Caco-2 (cell line): ENCODE results near the gene HSD11B1. TPM values are rescaled to one million over a fixed set of nuclear protein-coding genes. Genes with fewer than 3 reads are reported as not detected.
A peak's percentile ranks its signal among the peaks of the same experiment; 100 is the strongest.

ENCODE experiments used
- BruUV-seq: library from RNA; stranded (reverse); fragments of 400-500 nt; replicated peaks from 2 replicates; lab custom pipeline; 2021; lab: Mats Ljungman, UMichigan
- CTCF ChIA-PET: fragments of 300-600 bp; sonication (Branson Sonifier 250); formaldehyde crosslinking; loops from one replicate; lab custom pipeline; 2022; ENCODE audit warnings: antibody characterized with exemption; lab: Charles Lee
- POLR2A ChIA-PET: fragments of 300-600 bp; sonication (Branson Sonifier 250); formaldehyde crosslinking; loops from one replicate; lab custom pipeline; 2022; ENCODE audit warnings: antibody characterized with exemption; lab: Charles Lee
- DNase-seq, 2 experiments: peaks; one replicate each; pipeline versions ENCODE4 v3.0.0 to v3.0.0-alpha.2; 2020 to 2022
- H3K27me3 ChIP-seq: replicated peaks from 2 replicates; pipeline ENCODE4 v1.6.0; 2011; ENCODE audit warnings: low read length; ENCODE audit not compliant: control insufficient read depth, insufficient read depth
- H3K36me3 ChIP-seq: 2 replicates; pipeline ENCODE4 v1.5.1; 2011; ENCODE audit warnings: low read length; ENCODE audit not compliant: control insufficient read depth, insufficient read depth
- H3K4me1 ChIP-seq: fragments of 250-450 bp; sonication (Bioruptor Pico); 2 replicates; pipeline ENCODE4 v1.5.1; 2020; ENCODE audit warnings: mild to moderate bottlenecking
- H3K4me3 ChIP-seq: 2 replicates; pipeline ENCODE4 v1.5.1; 2011; ENCODE audit warnings: low read depth, mild to moderate bottlenecking, control low read depth, low read length
- H3K9me3 ChIP-seq: fragments of 250-450 bp; sonication (Bioruptor Pico); 2 replicates; pipeline ENCODE4 v1.5.1; 2020; ENCODE audit warnings: mild to moderate bottlenecking, moderate library complexity
- H3K27ac Mint-ChIP-seq: one replicate; pipeline ENCODE4 v1.8.0; 2022; ENCODE audit warnings: mixed read lengths; ENCODE audit not compliant: unreplicated experiment
- H3K27me3 Mint-ChIP-seq: one replicate; pipeline ENCODE4 v1.8.0; 2022; ENCODE audit warnings: mixed read lengths; ENCODE audit not compliant: insufficient read depth, unreplicated experiment
- H3K36me3 Mint-ChIP-seq: one replicate; pipeline ENCODE4 v1.8.0; 2022; ENCODE audit warnings: mild to moderate bottlenecking, mixed read lengths; ENCODE audit not compliant: insufficient read depth, unreplicated experiment
- H3K4me1 Mint-ChIP-seq: one replicate; pipeline ENCODE4 v1.8.0; 2022; ENCODE audit warnings: low read depth, mixed read lengths; ENCODE audit not compliant: unreplicated experiment
- H3K4me3 Mint-ChIP-seq: one replicate; pipeline ENCODE4 v1.8.0; 2022; ENCODE audit warnings: mild to moderate bottlenecking, moderate library complexity, mixed read lengths; ENCODE audit not compliant: unreplicated experiment
- H3K9me3 Mint-ChIP-seq: one replicate; pipeline ENCODE4 v1.8.0; 2022; ENCODE audit warnings: mixed read lengths; ENCODE audit not compliant: unreplicated experiment
- CTCF ChIP-seq, 2 experiments: fragments of 200-600 bp in 1 of 2; IDR thresholded peaks; 1 replicate in 1 of 2; 2 replicates in 1 of 2; pipeline versions ENCODE4 v1.5.1 to v1.8.0; 2011 to 2022; ENCODE audit warnings: antibody characterized with exemption in 1 of 2, control low read depth in 1 of 2, inconsistent platforms in 1 of 2, low read depth in 1 of 2, low read length in 1 of 2, mild to moderate bottlenecking in 1 of 2, moderate library complexity in 1 of 2; ENCODE audit not compliant: insufficient read depth in 1 of 2, severe bottlenecking in 1 of 2, unreplicated experiment in 1 of 2
- intact Hi-C: fragments of 100-400 bp; cut with micrococcal nuclease; formaldehyde crosslinking; loops from one replicate; pipeline ENCODE4 v1.10.0; 2022; ENCODE audit not compliant: unreplicated experiment
- total RNA-seq: library from RNA; stranded (reverse); gene quantifications from 2 replicates; pipeline ENCODE4 v1.2.3, GENCODE V29; 2022

Gene HSD11B1
- total RNA-seq, 1 experiment from 2014 or later, result not detected

GRCh38 chr1:209686322-209686721 lies 18.3 kb upstream of the HSD11B1 start:
- Mint-ChIP-seq H3K9me3 (no peaks in the 10 kb centered on the region), H3K27me3 (no peaks in the 10 kb centered on the region), H3K27ac (no peak overlapping the region), H3K4me3 (no peak overlapping the region), H3K4me1 (peaks cover 12% of the 10 kb centered on the region), H3K36me3 (no peaks in the 10 kb centered on the region)
- ChIA-PET CTCF (no interaction called here), POLR2A (no interaction called here)
- BruUV-seq, result no TSS peak
- no peak overlapping the region for H3K4me3 ChIP-seq
- H3K27me3 ChIP-seq, result no peaks in the 10 kb centered on the region
- H3K4me1 ChIP-seq, result peaks cover 16% of the 10 kb centered on the region
- DNase-seq, result no peak
- no peaks in the 10 kb centered on the region for H3K9me3 ChIP-seq
- intact Hi-C loops, result no loop called here
- no peak for TF ChIP-seq CTCF (IDR thresholded peaks at IDR 0.05; ENCODE audit: insufficient read depth in 1 of 2, low read depth in 1 of 2, low read length in 1 of 2, severe bottlenecking in 1 of 2, unreplicated experiment in 1 of 2)
- H3K36me3 ChIP-seq, result no peaks in the 10 kb centered on the region

- intact Hi-C loops, result loop anchor here (2.0 kb wide), 1 partner anchor 14 kb away; the partner anchor contains the start of gene G0S2
- no peaks in the 10 kb centered on the region for H3K36me3 Mint-ChIP-seq
- POLR2A ChIA-PET, result interaction anchor here (0.8 kb wide), 1 partner anchor 34 kb away, joined by 3 read pairs; no protein-coding TSS in a partner anchor
- TF ChIP-seq CTCF (IDR thresholded peaks at IDR 0.05; ENCODE audit: insufficient read depth in 1 of 2, low read depth in 1 of 2, low read length in 1 of 2, severe bottlenecking in 1 of 2, unreplicated experiment in 1 of 2), result no peak
- H3K27me3 Mint-ChIP-seq, result peaks cover 3% of the 10 kb centered on the region
- H3K4me1 Mint-ChIP-seq, result peaks cover 25% of the 10 kb centered on the region
- no peaks in the 10 kb centered on the region for H3K27me3 ChIP-seq
- no peak overlapping the region for H3K4me3 Mint-ChIP-seq
- no peaks in the 10 kb centered on the region for H3K9me3 Mint-ChIP-seq
- no peak overlapping the region for H3K4me3 ChIP-seq
- H3K36me3 ChIP-seq, result no peaks in the 10 kb centered on the region
- DNase-seq, result peak in 1 of 2 experiments; percentile 49
- no TSS peak for BruUV-seq
- H3K9me3 ChIP-seq, result no peaks in the 10 kb centered on the region
- CTCF ChIA-PET, result interaction anchor here (0.8 to 1.9 kb wide), 4 partner anchors 8 to 119 kb away, joined by 3 to 6 read pairs (median 4); no protein-coding TSS in a partner anchor
- peaks cover 16% of the 10 kb centered on the region for H3K4me1 ChIP-seq
- H3K27ac Mint-ChIP-seq, result peak overlapping the region; percentile 23
Measured at GRCh38 chr1:209688746-209689234, 15.9 kb upstream of the HSD11B1 start.

- Histone ChIP-seq H3K4me1 (peaks cover 16% of the 10 kb centered on the region), H3K36me3 (no peaks in the 10 kb centered on the region), H3K4me3 (no peak overlapping the region), H3K27me3 (no peaks in the 10 kb centered on the region), H3K9me3 (no peaks in the 10 kb centered on the region)
- peaks cover 25% of the 10 kb centered on the region for H3K4me1 Mint-ChIP-seq
- H3K9me3 Mint-ChIP-seq, result no peaks in the 10 kb centered on the region
- CTCF ChIA-PET, result interaction anchor here (0.9 to 1.5 kb wide), 3 partner anchors 8 to 48 kb away, joined by 3 to 6 read pairs (median 3); partner anchors contain the start of gene LAMB3
- intact Hi-C loops, result loop anchor here (2.0 kb wide), 1 partner anchor 15 kb away; the partner anchor contains the start of gene G0S2
- DNase-seq, result no peak
- peaks cover 8% of the 10 kb centered on the region for H3K27me3 Mint-ChIP-seq
- no peak overlapping the region for H3K27ac Mint-ChIP-seq
- H3K4me3 Mint-ChIP-seq, result no peak overlapping the region
- TF ChIP-seq CTCF (IDR thresholded peaks at IDR 0.05; ENCODE audit: insufficient read depth in 1 of 2, low read depth in 1 of 2, low read length in 1 of 2, severe bottlenecking in 1 of 2, unreplicated experiment in 1 of 2), result no peak
- POLR2A ChIA-PET, result interaction anchor here (0.8 kb wide), 1 partner anchor 35 kb away, joined by 3 read pairs; no protein-coding TSS in a partner anchor
- no TSS peak for BruUV-seq
- no peaks in the 10 kb centered on the region for H3K36me3 Mint-ChIP-seq
Measured at GRCh38 chr1:209689477-209689876, 15.2 kb upstream of the HSD11B1 start.
